Measurements from ENCODE around the gene AMOTL1. TPM values are rescaled to one million over a fixed set of nuclear protein-coding genes. Genes with fewer than 3 reads are reported as not detected.

AMOTL1 gene
- total RNA-seq, 5 donors from 2014 or later (not counting 1 experiment from before 2014, with no cell fraction given): 0.07 to 1.2 (median 0.35) TPM

- Mint-ChIP-seq H3K9me3 (no peaks in the 10 kb centered on the region), H3K27me3 (peaks cover 8 to 9% of the 10 kb centered on the region in 2 donors), H3K4me1 (no peaks in the 10 kb centered on the region), H3K36me3 (no peaks in the 10 kb centered on the region), H3K27ac (no peak overlapping the region), H3K4me3 (no peak overlapping the region)
- DNase-seq: no peak
- no peaks in the 10 kb centered on the region for H3K4me1 ChIP-seq (ENCODE audit: control insufficient read depth in 1 of 2, extremely low read depth in 1 of 2, insufficient read depth in 2 of 2, low read length in 2 of 2)
- H3K36me3 ChIP-seq (ENCODE audit: control insufficient read depth in 2 of 2, extremely low read depth in 1 of 2, insufficient read depth in 1 of 2, low read length in 1 of 2): no peaks in the 10 kb centered on the region
- no peaks in the 10 kb centered on the region for H3K9me3 ChIP-seq
- no peak for ATAC-seq (replicated peaks in 1 of 4)
- H3K27me3 ChIP-seq (replicated peaks in 1 of 2; ENCODE audit: control insufficient read depth in 2 of 2, extremely low read depth in 1 of 2, insufficient read depth in 2 of 2, low read length in 1 of 2): peaks cover 0 to 3% of the 10 kb centered on the region in 2 experiments
- WGBS (ENCODE audit: insufficient coverage): 84% methylated on average over 3 of the region's 3 CpGs
- no peak overlapping the region for H3K27ac ChIP-seq (ENCODE audit: low read length)
- no peak overlapping the region for H3K4me3 ChIP-seq (ENCODE audit: control insufficient read depth in 1 of 2, extremely low read depth in 1 of 2, low read length in 1 of 2)
- ChIA-PET CTCF (interaction anchor here in 1 of 2 donors (0.6 kb wide), 1 partner anchor 226 kb away, joined by 4 read pairs; no protein-coding TSS in a partner anchor), POLR2A (no interaction called here)
Observed at GRCh38 chr11:94792451-94792850, 24.3 kb downstream of the AMOTL1 start.

GRCh38 chr11:94793002-94793401, 24.8 kb downstream of the AMOTL1 start:
- ATAC-seq (replicated peaks in 1 of 4) (no peak), DNase-seq (no peak)
- Mint-ChIP-seq H3K36me3 (no peaks in the 10 kb centered on the region), H3K4me3 (no peak overlapping the region), H3K27me3 (peaks cover 8 to 9% of the 10 kb centered on the region in 2 donors), H3K4me1 (no peaks in the 10 kb centered on the region), H3K27ac (no peak overlapping the region), H3K9me3 (no peaks in the 10 kb centered on the region)
- Histone ChIP-seq H3K4me3 (ENCODE audit: control insufficient read depth in 1 of 2, extremely low read depth in 1 of 2, low read length in 1 of 2) (no peak overlapping the region), H3K9me3 (no peaks in the 10 kb centered on the region), H3K36me3 (ENCODE audit: control insufficient read depth in 2 of 2, extremely low read depth in 1 of 2, insufficient read depth in 1 of 2, low read length in 1 of 2) (no peaks in the 10 kb centered on the region), H3K4me1 (ENCODE audit: control insufficient read depth in 1 of 2, extremely low read depth in 1 of 2, insufficient read depth in 2 of 2, low read length in 2 of 2) (no peaks in the 10 kb centered on the region), H3K27ac (ENCODE audit: low read length) (no peak overlapping the region), H3K27me3 (replicated peaks in 1 of 2; ENCODE audit: control insufficient read depth in 2 of 2, extremely low read depth in 1 of 2, insufficient read depth in 2 of 2, low read length in 1 of 2) (peaks cover 0 to 3% of the 10 kb centered on the region in 2 experiments)
- WGBS (ENCODE audit: insufficient coverage): no CpG with 5 or more reads among the region's 2 CpGs
- POLR2A ChIA-PET: no interaction called here
- CTCF ChIA-PET: no interaction called here

GRCh38 chr11:94793822-94794221, 25.7 kb downstream of the AMOTL1 start:
- no peaks in the 10 kb centered on the region for H3K9me3 ChIP-seq
- WGBS (ENCODE audit: insufficient coverage): no CpG with 5 or more reads among the region's 2 CpGs
- no peaks in the 10 kb centered on the region for H3K4me1 ChIP-seq (ENCODE audit: control insufficient read depth in 1 of 2, extremely low read depth in 1 of 2, insufficient read depth in 2 of 2, low read length in 2 of 2)
- no peaks in the 10 kb centered on the region for H3K36me3 ChIP-seq (ENCODE audit: control insufficient read depth in 2 of 2, extremely low read depth in 1 of 2, insufficient read depth in 1 of 2, low read length in 1 of 2)
- H3K27me3 ChIP-seq (replicated peaks in 1 of 2; ENCODE audit: control insufficient read depth in 2 of 2, extremely low read depth in 1 of 2, insufficient read depth in 2 of 2, low read length in 1 of 2): peaks cover 0 to 3% of the 10 kb centered on the region in 2 experiments
- no peak overlapping the region for H3K27ac ChIP-seq (ENCODE audit: low read length)
- H3K4me3 ChIP-seq (ENCODE audit: control insufficient read depth in 1 of 2, extremely low read depth in 1 of 2, low read length in 1 of 2): no peak overlapping the region
- peaks cover 8 to 9% of the 10 kb centered on the region in 2 donors for H3K27me3 Mint-ChIP-seq
- H3K4me3 Mint-ChIP-seq: no peak overlapping the region
- no peak overlapping the region for H3K27ac Mint-ChIP-seq
- DNase-seq (no peak), ATAC-seq (replicated peaks in 1 of 4) (no peak)
- no peaks in the 10 kb centered on the region for H3K9me3 Mint-ChIP-seq
- POLR2A ChIA-PET: no interaction called here
- no peaks in the 10 kb centered on the region for H3K4me1 Mint-ChIP-seq
- no peaks in the 10 kb centered on the region for H3K36me3 Mint-ChIP-seq
- CTCF ChIA-PET: interaction anchor here in 1 of 2 donors (1.5 kb wide), 1 partner anchor 10 kb away, joined by 3 read pairs; no protein-coding TSS in a partner anchor

DNA sequence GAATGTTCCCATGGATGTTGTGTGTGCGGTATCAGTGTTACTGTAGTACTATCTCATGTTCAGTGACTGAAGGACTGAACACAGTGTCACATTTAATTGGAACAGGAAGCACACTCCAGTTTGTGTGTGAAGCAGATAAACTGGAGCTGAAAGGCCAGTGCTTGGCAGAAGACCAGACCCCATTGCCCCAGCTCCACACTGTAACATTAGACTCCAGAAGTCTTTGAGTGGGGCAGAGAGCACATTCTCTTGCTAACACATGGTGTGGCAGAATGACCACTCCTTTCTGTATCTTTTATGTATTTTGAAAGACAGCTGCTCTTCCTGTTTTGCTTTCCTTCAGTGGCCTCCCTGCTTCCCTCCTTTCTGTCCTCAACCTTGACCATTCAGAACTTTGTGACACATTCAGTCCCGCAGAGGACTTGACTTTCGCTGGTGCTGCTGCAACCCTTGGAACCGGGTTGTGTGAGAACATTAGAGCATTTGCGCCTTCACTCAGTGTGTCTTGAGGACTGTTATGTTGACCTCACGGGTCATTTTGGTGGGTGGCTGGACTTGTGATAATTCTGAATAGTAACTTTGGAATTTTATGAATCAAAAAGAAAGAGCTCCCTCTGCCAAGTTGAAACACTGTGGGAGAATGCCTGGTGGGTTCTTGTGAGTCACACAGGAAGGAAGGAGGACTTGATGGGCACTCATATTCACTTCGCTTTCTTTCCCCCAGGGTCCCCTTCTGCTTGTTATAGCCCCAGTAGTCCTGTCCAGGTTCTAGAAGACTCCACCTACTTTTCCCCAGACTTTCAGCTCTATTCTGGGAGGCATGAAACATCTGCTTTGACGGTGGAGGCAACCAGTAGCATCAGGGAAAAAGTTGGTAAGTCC, 26.4 kb downstream of the AMOTL1 start:
- CTCF ChIA-PET: interaction anchor here (0.6 to 1.5 kb wide), 3 partner anchors 8 to 14 kb away, joined by 3 read pairs; no protein-coding TSS in a partner anchor
- Mint-ChIP-seq H3K27ac (no peak overlapping the region), H3K9me3 (no peaks in the 10 kb centered on the region), H3K27me3 (peaks cover 8 to 10% of the 10 kb centered on the region in 2 donors), H3K4me3 (no peak overlapping the region), H3K4me1 (no peaks in the 10 kb centered on the region), H3K36me3 (no peaks in the 10 kb centered on the region)
- Histone ChIP-seq H3K9me3 (no peaks in the 10 kb centered on the region), H3K4me3 (ENCODE audit: control insufficient read depth in 1 of 2, extremely low read depth in 1 of 2, low read length in 1 of 2) (no peak overlapping the region), H3K36me3 (ENCODE audit: control insufficient read depth in 2 of 2, extremely low read depth in 1 of 2, insufficient read depth in 1 of 2, low read length in 1 of 2) (no peaks in the 10 kb centered on the region), H3K27me3 (replicated peaks in 1 of 2; ENCODE audit: control insufficient read depth in 2 of 2, extremely low read depth in 1 of 2, insufficient read depth in 2 of 2, low read length in 1 of 2) (peaks cover 0 to 4% of the 10 kb centered on the region in 2 experiments), H3K4me1 (ENCODE audit: control insufficient read depth in 1 of 2, extremely low read depth in 1 of 2, insufficient read depth in 2 of 2, low read length in 2 of 2) (no peaks in the 10 kb centered on the region), H3K27ac (ENCODE audit: low read length) (no peak overlapping the region)
- 100% methylated on average over 2 of the region's 8 CpGs for WGBS (ENCODE audit: insufficient coverage)
- POLR2A ChIA-PET: no interaction called here
- ATAC-seq (replicated peaks in 1 of 4) (no peak), DNase-seq (no peak)

GRCh38 chr11:94795476-94796189, 27.5 kb downstream of the AMOTL1 start:
- ChIA-PET CTCF (interaction anchor here in 1 of 2 donors (1.5 kb wide), 1 partner anchor 11 kb away, joined by 3 read pairs; no protein-coding TSS in a partner anchor), POLR2A (no interaction called here)
- H3K4me1 ChIP-seq (ENCODE audit: control insufficient read depth in 1 of 2, extremely low read depth in 1 of 2, insufficient read depth in 2 of 2, low read length in 2 of 2): no peaks in the 10 kb centered on the region
- H3K27ac ChIP-seq (ENCODE audit: low read length): no peak overlapping the region
- ATAC-seq (replicated peaks in 1 of 4): no peak
- no peak for DNase-seq
- Mint-ChIP-seq H3K36me3 (no peaks in the 10 kb centered on the region), H3K9me3 (no peaks in the 10 kb centered on the region), H3K4me3 (no peak overlapping the region), H3K4me1 (no peaks in the 10 kb centered on the region), H3K27ac (no peak overlapping the region), H3K27me3 (peaks cover 3 to 9% of the 10 kb centered on the region in 2 donors)
- H3K36me3 ChIP-seq (ENCODE audit: control insufficient read depth in 2 of 2, extremely low read depth in 1 of 2, insufficient read depth in 1 of 2, low read length in 1 of 2): no peaks in the 10 kb centered on the region
- WGBS (ENCODE audit: insufficient coverage): no CpG with 5 or more reads among the region's 3 CpGs
- peaks cover 0 to 11% of the 10 kb centered on the region in 2 experiments for H3K27me3 ChIP-seq (replicated peaks in 1 of 2; ENCODE audit: control insufficient read depth in 2 of 2, extremely low read depth in 1 of 2, insufficient read depth in 2 of 2, low read length in 1 of 2)
- no peaks in the 10 kb centered on the region for H3K9me3 ChIP-seq
- H3K4me3 ChIP-seq (ENCODE audit: control insufficient read depth in 1 of 2, extremely low read depth in 1 of 2, low read length in 1 of 2): no peak overlapping the region

GRCh38 chr11:94796190-94796580, 28.0 kb downstream of the AMOTL1 start:
- WGBS (ENCODE audit: insufficient coverage): 80% methylated on average over 1 of the region's 2 CpGs
- DNase-seq (no peak), ATAC-seq (replicated peaks in 1 of 4) (no peak)
- H3K4me3 Mint-ChIP-seq: no peak overlapping the region
- Histone ChIP-seq H3K27me3 (replicated peaks in 1 of 2; ENCODE audit: control insufficient read depth in 2 of 2, extremely low read depth in 1 of 2, insufficient read depth in 2 of 2, low read length in 1 of 2) (peaks cover 0 to 11% of the 10 kb centered on the region in 2 experiments), H3K4me3 (ENCODE audit: control insufficient read depth in 1 of 2, extremely low read depth in 1 of 2, low read length in 1 of 2) (no peak overlapping the region), H3K9me3 (no peaks in the 10 kb centered on the region), H3K36me3 (ENCODE audit: control insufficient read depth in 2 of 2, extremely low read depth in 1 of 2, insufficient read depth in 1 of 2, low read length in 1 of 2) (no peaks in the 10 kb centered on the region), H3K27ac (ENCODE audit: low read length) (no peak overlapping the region), H3K4me1 (ENCODE audit: control insufficient read depth in 1 of 2, extremely low read depth in 1 of 2, insufficient read depth in 2 of 2, low read length in 2 of 2) (no peaks in the 10 kb centered on the region)
- H3K9me3 Mint-ChIP-seq: no peaks in the 10 kb centered on the region
- H3K27ac Mint-ChIP-seq: no peak overlapping the region
- ChIA-PET CTCF (no interaction called here), POLR2A (no interaction called here)
- peaks cover 3 to 12% of the 10 kb centered on the region in 2 donors for H3K27me3 Mint-ChIP-seq
- no peaks in the 10 kb centered on the region for H3K36me3 Mint-ChIP-seq
- no peaks in the 10 kb centered on the region for H3K4me1 Mint-ChIP-seq
